Measurements from ENCODE around the gene CCDC92.
"Not testable (repeated sequence)": the region's sequence is repeated elsewhere in the genome, so short reads cannot be mapped to it uniquely, and the experiment has no call there.

The CCDC92 gene

DNA sequence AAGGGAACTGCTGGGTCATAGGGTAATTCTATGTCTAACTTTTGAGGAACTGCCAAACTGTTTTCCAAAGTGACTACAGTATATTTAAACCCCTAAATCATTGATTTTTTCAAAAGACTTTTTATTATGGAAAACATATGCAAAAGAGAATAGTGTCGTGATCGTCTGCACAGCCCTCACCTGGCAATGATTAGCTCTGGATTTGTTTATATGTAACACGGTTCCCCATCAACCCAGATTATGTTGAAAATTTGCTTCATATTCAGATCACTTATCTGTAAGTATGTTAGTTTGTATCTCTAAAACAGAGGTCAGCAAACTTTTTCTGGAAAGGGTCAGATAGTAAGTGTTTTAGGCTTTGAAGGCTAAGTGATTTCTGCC, 52.7 kb downstream of the CCDC92 start:
- H3K27me3 ChIP-seq (ENCODE audit: low read depth), result no peaks in the 10 kb centered on the region
- in situ Hi-C loops (cut with MboI; ENCODE audit: low sequenced_read_pairs), result no loop called here
- no peaks in the 10 kb centered on the region for H3K9me3 ChIP-seq
- H3K4me3 ChIP-seq, result no peak overlapping the region
- no peaks in the 10 kb centered on the region for H3K36me3 ChIP-seq (replicated peaks)
- DNase-seq (ENCODE audit: low spot score in 2 of 2), result no peak
- H3K4me1 ChIP-seq, result no peaks in the 10 kb centered on the region

GRCh38 chr12:123917337-123917850, 55.2 kb downstream of the CCDC92 start:
- Histone ChIP-seq H3K27me3 (ENCODE audit: low read depth) (no peaks in the 10 kb centered on the region), H3K4me1 (no peaks in the 10 kb centered on the region), H3K9me3 (no peaks in the 10 kb centered on the region), H3K36me3 (replicated peaks) (no peaks in the 10 kb centered on the region), H3K4me3 (no peak overlapping the region)
- in situ Hi-C loops (cut with MboI; ENCODE audit: low sequenced_read_pairs), result no loop called here
- no peak for DNase-seq (ENCODE audit: low spot score in 2 of 2)

DNA sequence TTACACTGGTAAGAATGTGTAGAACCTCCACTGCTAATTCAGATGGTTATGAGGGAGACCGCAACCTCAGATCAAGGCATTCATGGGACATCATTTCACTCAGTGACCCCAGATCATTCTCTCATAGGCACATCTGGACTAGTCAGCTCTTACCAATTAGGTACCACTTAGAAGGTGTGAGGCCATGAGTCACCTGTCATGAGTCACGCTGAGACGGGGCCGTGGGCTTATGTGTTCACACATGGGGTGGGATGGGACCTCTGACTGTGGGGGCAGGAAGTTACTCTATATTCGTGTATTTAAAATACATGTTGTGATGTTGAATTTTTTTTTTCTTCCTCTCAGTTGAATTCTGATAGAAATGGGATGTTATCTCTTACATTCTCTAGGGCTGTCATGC, 55.9 kb downstream of the CCDC92 start:
- Histone ChIP-seq H3K4me3 (no peak overlapping the region), H3K36me3 (replicated peaks) (no peaks in the 10 kb centered on the region), H3K27me3 (ENCODE audit: low read depth) (no peaks in the 10 kb centered on the region), H3K4me1 (no peaks in the 10 kb centered on the region), H3K9me3 (no peaks in the 10 kb centered on the region)
- in situ Hi-C loops (cut with MboI; ENCODE audit: low sequenced_read_pairs), result no loop called here
- DNase-seq (ENCODE audit: low spot score in 2 of 2), result no peak

- H3K36me3 ChIP-seq (replicated peaks), result no peaks in the 10 kb centered on the region
- no peaks in the 10 kb centered on the region for H3K27me3 ChIP-seq (ENCODE audit: low read depth)
- no peaks in the 10 kb centered on the region for H3K9me3 ChIP-seq
- no peak for DNase-seq (ENCODE audit: low spot score in 2 of 2)
- H3K4me1 ChIP-seq, result no peaks in the 10 kb centered on the region
- in situ Hi-C loops (cut with MboI; ENCODE audit: low sequenced_read_pairs), result no loop called here
- H3K4me3 ChIP-seq, result no peak overlapping the region
Observed at GRCh38 chr12:123914726-123915333, 57.8 kb downstream of the CCDC92 start.

DNA sequence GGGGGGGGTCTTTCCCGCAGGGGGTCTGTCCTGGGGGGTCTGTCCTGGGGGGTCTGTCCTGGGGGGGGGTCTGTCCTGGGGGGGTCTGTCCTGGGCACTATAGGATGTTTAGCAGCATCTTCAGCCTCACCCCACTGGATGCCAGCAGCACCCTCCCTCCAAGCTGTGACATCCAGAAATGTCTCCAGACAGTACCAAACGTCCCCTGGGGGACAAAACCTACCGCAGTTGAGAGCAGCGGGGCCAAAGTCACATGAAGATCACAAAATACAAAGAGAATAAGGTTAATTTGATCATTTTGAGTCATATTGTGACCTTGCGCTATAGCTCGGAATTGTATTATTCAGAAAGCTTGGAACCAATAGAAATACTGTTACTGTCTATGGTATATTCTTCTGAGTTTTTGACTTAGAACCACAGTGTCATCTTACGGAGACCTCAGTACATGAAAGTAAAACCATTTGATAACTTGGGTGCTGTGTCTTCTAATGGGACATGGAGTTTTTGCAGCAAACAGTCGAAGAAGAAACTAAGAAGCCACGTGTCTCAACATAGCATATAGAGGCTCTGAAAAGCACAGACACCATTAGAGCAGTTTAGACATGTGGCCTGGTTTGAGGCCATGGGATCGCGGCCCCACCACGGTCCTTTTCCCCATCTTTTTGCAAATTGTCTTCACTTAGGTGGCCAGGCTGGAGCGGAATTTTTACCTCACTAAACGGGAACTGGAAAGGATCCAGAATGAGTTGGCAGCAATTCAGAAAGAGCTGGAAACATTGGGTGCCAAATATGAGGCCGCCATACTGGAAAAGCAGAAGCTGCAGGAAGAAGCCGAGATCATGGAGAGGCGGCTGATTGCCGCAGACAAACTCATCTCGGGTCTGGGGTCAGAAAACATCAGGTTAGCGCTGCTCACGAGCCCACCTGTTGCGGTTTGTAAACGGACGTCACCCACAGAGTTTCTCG, 59.9 kb downstream of the CCDC92 start:
- Histone ChIP-seq H3K4me3 (no peak overlapping the region), H3K36me3 (replicated peaks) (no peaks in the 10 kb centered on the region), H3K4me1 (no peaks in the 10 kb centered on the region), H3K27me3 (ENCODE audit: low read depth) (no peaks in the 10 kb centered on the region), H3K9me3 (no peaks in the 10 kb centered on the region)
- DNase-seq (ENCODE audit: low spot score in 2 of 2), result peak; percentile 26 to 67
- in situ Hi-C loops (cut with MboI; ENCODE audit: low sequenced_read_pairs), result no loop called here

DNA sequence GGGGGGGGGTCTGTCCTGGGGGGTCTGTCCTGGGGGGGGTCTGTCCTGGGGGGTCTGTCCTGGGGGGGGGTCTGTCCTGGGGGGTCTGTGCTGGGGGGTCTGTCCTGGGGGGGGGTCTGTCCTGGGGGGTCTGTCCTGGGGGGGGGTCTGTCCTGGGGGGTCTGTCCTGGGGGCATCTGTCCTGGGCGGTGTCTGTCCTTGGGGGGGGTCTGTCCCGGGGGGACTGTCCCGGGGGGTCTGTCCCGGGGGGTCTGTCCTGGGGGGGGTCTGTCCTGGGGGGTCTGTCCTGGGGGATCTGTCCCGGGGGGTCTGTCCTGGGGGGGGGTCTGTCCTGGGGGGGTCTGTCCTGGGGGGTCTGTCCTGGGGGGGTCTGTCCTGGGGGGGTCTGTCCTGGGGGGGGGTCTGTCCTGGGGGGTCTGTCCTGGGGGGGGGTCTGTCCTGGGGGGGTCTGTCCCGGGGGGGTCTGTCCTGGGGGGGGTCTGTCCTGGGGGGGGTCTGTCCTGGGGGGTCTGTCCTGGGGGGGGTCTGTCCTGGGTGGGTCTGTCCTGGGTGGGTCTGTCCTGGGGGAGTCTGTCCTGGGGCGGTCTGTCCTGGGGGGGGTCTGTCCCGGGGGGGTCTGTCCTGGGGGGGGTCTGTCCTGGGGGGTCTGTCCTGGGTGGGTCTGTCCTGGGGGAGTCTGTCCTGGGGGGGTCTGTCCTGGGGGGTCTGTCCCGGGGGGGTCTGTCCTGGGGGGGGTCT, 60.8 kb downstream of the CCDC92 start:
- H3K36me3 ChIP-seq (replicated peaks); H3K4me3 ChIP-seq; H3K9me3 ChIP-seq; DNase-seq (ENCODE audit: low spot score in 2 of 2); H3K27me3 ChIP-seq (ENCODE audit: low read depth); H3K4me1 ChIP-seq; in situ Hi-C loops (cut with MboI; ENCODE audit: low sequenced_read_pairs): not testable (repeated sequence)

DNA sequence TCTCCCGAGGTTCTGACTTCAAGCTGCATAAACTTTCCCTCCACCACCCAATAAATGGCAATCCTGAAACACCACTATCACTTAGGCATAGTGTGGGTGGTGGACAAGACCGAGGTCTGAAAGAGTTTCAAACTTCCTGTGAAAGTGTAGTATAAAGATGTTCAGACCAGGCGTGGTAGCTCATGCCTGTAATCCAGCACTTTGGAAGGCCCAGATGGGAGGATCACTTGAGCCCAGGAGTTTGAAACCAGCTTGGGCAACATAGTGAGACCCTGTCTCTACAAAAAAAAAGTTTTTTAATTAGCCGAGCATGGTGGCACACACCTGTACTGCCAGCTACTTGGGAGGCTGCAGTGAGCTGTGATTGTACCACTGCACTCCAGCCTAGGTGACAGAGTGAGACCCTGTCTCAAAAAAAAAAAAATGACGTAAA, 61.9 kb downstream of the CCDC92 start:
- Histone ChIP-seq H3K4me3 (no peak overlapping the region), H3K27me3 (ENCODE audit: low read depth) (no peaks in the 10 kb centered on the region), H3K9me3 (no peaks in the 10 kb centered on the region), H3K36me3 (replicated peaks) (no peaks in the 10 kb centered on the region), H3K4me1 (no peaks in the 10 kb centered on the region)
- DNase-seq (ENCODE audit: low spot score in 2 of 2), result peak in 1 of 2 experiments; percentile 17
- in situ Hi-C loops (cut with MboI; ENCODE audit: low sequenced_read_pairs), result no loop called here

- H3K9me3 ChIP-seq, result no peaks in the 10 kb centered on the region
- H3K4me1 ChIP-seq, result no peaks in the 10 kb centered on the region
- in situ Hi-C loops (cut with MboI; ENCODE audit: low sequenced_read_pairs), result no loop called here
Observed at GRCh38 chr12:123910057-123910456, 62.6 kb downstream of the CCDC92 start.

GRCh38 chr12:123908884-123909725, 63.5 kb downstream of the CCDC92 start:
- Histone ChIP-seq H3K27me3 (ENCODE audit: low read depth) (no peaks in the 10 kb centered on the region), H3K4me1 (no peaks in the 10 kb centered on the region), H3K9me3 (no peaks in the 10 kb centered on the region), H3K4me3 (no peak overlapping the region), H3K36me3 (replicated peaks) (no peaks in the 10 kb centered on the region)
- no peak for DNase-seq (ENCODE audit: low spot score in 2 of 2)
- in situ Hi-C loops (cut with MboI; ENCODE audit: low sequenced_read_pairs), result no loop called here

More at GRCh38 chr12:123910057-123910456, 62.6 kb downstream of the CCDC92 start:
- Histone ChIP-seq H3K4me3 (no peak overlapping the region), H3K36me3 (replicated peaks) (no peaks in the 10 kb centered on the region), H3K27me3 (ENCODE audit: low read depth) (no peaks in the 10 kb centered on the region)
- DNase-seq (ENCODE audit: low spot score in 2 of 2), result no peak

DNA sequence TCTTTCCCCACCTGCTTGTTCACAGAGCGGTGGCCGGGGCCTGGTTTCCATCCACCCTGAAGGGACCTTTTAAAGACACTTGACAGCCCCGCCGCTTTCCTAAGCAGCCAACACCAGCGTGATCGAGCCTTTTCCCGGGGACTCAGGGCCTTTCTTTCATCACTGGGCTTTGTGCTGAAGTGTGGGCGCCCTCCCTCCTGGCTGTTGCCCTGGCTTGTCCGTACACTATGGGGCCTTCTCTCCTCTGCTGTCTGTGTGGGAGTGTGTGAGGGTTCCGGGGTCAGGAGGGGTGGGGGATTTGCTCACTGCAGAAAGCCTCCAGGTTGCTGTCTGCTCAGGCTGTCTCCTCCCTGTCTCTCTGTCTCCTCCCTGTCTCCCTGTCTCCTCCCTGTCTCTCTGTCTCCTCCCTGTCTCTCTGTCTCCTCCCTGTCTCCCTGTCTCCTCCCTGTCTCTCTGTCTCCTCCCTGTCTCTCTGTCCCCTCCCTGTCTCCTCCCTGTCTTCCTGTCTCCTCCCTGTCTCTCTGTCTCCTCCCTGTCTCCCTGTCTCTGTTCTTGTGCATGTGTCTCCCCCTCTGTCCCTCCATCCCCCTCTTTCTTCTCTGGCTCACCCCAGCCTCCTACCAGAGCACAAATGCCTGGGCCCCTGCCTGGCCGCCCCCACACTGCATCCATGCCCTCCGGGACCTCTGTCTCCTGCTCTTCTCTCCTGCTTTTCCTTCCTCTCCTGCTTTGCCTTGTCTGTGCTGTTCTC, 64.7 kb downstream of the CCDC92 start:
- H3K36me3 ChIP-seq (replicated peaks), result no peaks in the 10 kb centered on the region
- H3K27me3 ChIP-seq (ENCODE audit: low read depth), result no peaks in the 10 kb centered on the region
- no peak for DNase-seq (ENCODE audit: low spot score in 2 of 2)
- in situ Hi-C loops (cut with MboI; ENCODE audit: low sequenced_read_pairs), result no loop called here
- H3K9me3 ChIP-seq, result no peaks in the 10 kb centered on the region
- H3K4me1 ChIP-seq, result no peaks in the 10 kb centered on the region
- H3K4me3 ChIP-seq, result no peak overlapping the region

- no peaks in the 10 kb centered on the region for H3K9me3 ChIP-seq
- no peaks in the 10 kb centered on the region for H3K36me3 ChIP-seq (replicated peaks)
- DNase-seq (ENCODE audit: low spot score in 2 of 2), result no peak
- no peaks in the 10 kb centered on the region for H3K27me3 ChIP-seq (ENCODE audit: low read depth)
- H3K4me3 ChIP-seq, result no peak overlapping the region
- in situ Hi-C loops (cut with MboI; ENCODE audit: low sequenced_read_pairs), result no loop called here
- H3K4me1 ChIP-seq, result no peaks in the 10 kb centered on the region
Observed at GRCh38 chr12:123906711-123907420, 65.8 kb downstream of the CCDC92 start.

- H3K4me1 ChIP-seq, result no peaks in the 10 kb centered on the region
- H3K4me3 ChIP-seq, result no peak overlapping the region
- DNase-seq (ENCODE audit: low spot score in 2 of 2), result peak; percentile 63 to 76
- H3K9me3 ChIP-seq, result no peaks in the 10 kb centered on the region
- H3K36me3 ChIP-seq (replicated peaks), result no peaks in the 10 kb centered on the region
- no peaks in the 10 kb centered on the region for H3K27me3 ChIP-seq (ENCODE audit: low read depth)
- in situ Hi-C loops (cut with MboI; ENCODE audit: low sequenced_read_pairs), result no loop called here
Observed at GRCh38 chr12:123905319-123905925, 67.2 kb downstream of the CCDC92 start.

Measured in HAP-1 (cell line).